IgD-negative memory B cell (primary cell): Measurements from ENCODE around the gene DUSP11. TPM values are rescaled to one million over a fixed set of nuclear protein-coding genes. Genes with fewer than 3 reads are reported as not detected.
"Not testable (repeated sequence)": the region's sequence is repeated elsewhere in the genome, so short reads cannot be mapped to it uniquely, and the experiment has no call there.

Experiments used
- H3K27ac Mint-ChIP-seq, 3 donors: one replicate each; pipeline ENCODE4 v1.8.0; 2020 to 2022; ENCODE audit warnings: mild to moderate bottlenecking in 3 of 3, mixed read lengths in 3 of 3, moderate library complexity in 1 of 3
- H3K27me3 Mint-ChIP-seq: one replicate; pipeline ENCODE4 v1.8.0; 2021; ENCODE audit warnings: mixed read lengths
- H3K36me3 Mint-ChIP-seq: one replicate; pipeline ENCODE4 v1.8.0; 2020; ENCODE audit warnings: mild to moderate bottlenecking, mixed read lengths
- H3K4me1 Mint-ChIP-seq, 3 donors: one replicate each; pipeline ENCODE4 v1.8.0; 2020 to 2022; ENCODE audit warnings: mixed read lengths in 3 of 3, mild to moderate bottlenecking in 1 of 3
- H3K4me3 Mint-ChIP-seq, 4 donors: one replicate each; pipeline ENCODE4 v1.8.0; 2020 to 2022; ENCODE audit warnings: mild to moderate bottlenecking in 4 of 4, mixed read lengths in 4 of 4, moderate library complexity in 3 of 4
- H3K9me3 Mint-ChIP-seq, 3 donors: one replicate each; pipeline ENCODE4 v1.8.0; 2020 to 2021; ENCODE audit warnings: mixed read lengths in 3 of 3, mild to moderate bottlenecking in 1 of 3
- polyA plus RNA-seq: library from polyadenylated mRNA; unstranded; fragments of 300-500 nt; fragmentation: Illumina TruSeq; gene quantifications from one replicate; pipeline ENCODE4 v1.2.3, GENCODE V29; 2021

The DUSP11 gene
- polyA plus RNA-seq, 1 donor from 2014 or later: 47.3 TPM

- H3K36me3 Mint-ChIP-seq: peaks cover 26% of the 10 kb centered on the region
- H3K27me3 Mint-ChIP-seq: no peaks in the 10 kb centered on the region
- peaks cover 0 to 4% (median 0%) of the 10 kb centered on the region in 3 donors for H3K9me3 Mint-ChIP-seq
- H3K27ac Mint-ChIP-seq: no peak overlapping the region
- no peak overlapping the region for H3K4me3 Mint-ChIP-seq
- H3K4me1 Mint-ChIP-seq: no peaks in the 10 kb centered on the region
Measured at GRCh38 chr2:73749314-73749713, 30.6 kb downstream of the DUSP11 start.

- no peak overlapping the region for H3K4me3 Mint-ChIP-seq
Measured at GRCh38 chr2:73746877-73747208, 33.1 kb downstream of the DUSP11 start.

DNA sequence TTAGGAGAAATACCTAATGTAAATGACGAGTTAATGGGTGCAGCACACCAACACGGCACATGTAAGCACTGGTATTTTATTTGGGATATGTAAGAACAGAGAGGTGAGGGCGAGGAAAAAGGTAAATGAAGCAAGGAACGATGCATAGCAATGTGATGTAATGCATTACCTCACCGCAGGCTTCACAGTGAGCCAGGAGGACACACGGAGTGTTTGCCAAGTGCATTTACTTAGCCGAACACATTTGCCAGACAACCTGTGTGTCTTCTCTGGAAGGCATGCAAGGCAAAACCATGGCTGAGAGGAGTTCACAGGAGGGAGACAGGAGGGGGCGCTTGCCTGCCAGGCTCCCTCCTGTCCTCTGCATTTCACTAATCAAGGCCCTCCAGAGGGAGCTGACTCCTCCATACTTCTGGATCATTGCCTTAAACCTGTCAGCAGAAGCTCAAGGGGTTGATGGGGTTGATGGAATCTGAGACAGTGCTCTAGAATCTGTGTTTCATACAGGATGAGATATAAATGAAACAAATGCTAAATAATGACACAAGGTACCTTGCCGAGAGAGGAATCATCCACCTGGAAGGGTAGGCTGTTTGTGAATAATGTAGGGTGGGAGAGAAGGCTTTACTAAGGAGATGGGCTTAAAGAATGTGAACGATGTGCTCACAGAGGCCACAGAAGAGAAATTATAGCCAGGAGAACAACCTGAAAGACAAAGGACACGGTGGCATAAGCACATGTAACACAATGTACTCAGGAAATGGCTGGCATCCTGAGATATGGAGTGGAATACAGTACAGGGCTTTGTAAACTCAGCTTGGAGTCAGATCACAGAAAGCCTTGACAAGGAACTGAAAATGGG is 33.7 kb downstream of the DUSP11 start:
- no peaks in the 10 kb centered on the region for H3K27me3 Mint-ChIP-seq
- H3K36me3 Mint-ChIP-seq: peaks cover 20% of the 10 kb centered on the region
- H3K9me3 Mint-ChIP-seq: peaks cover 0 to 4% (median 0%) of the 10 kb centered on the region in 3 donors
- peak overlapping the region in 1 of 4 donors; percentile 30 for H3K4me3 Mint-ChIP-seq
- H3K4me1 Mint-ChIP-seq: no peaks in the 10 kb centered on the region
- peak overlapping the region in 2 of 3 donors; percentile 41 to 81 for H3K27ac Mint-ChIP-seq

More at GRCh38 chr2:73746877-73747208, 33.1 kb downstream of the DUSP11 start:
- Mint-ChIP-seq H3K27ac (peak overlapping the region in 1 of 3 donors; percentile 41), H3K9me3 (peaks cover 0 to 2% (median 0%) of the 10 kb centered on the region in 3 donors), H3K36me3 (peaks cover 20% of the 10 kb centered on the region), H3K27me3 (no peaks in the 10 kb centered on the region), H3K4me1 (no peaks in the 10 kb centered on the region)

DNA sequence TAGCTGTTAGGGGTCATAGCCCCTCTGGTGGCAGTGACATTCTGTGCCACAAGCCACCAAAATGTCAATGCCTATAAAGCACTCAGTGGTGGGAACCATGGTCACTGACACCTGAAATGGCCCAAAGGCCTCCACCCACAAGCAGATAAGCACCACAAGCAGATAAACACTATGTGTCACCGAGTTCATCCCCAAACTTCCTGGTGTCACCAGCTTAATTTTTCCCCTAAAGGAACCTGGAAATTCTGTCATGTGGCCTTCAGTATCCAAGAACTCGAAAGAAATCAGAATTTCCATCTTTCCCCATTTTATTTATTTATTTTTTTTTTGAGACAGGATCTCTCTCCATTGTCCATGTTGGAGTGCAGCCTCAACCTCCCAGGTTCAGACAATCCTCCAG is 39.1 kb downstream of the DUSP11 start:
- peaks cover 11 to 16% (median 12%) of the 10 kb centered on the region in 3 donors for H3K4me1 Mint-ChIP-seq
- H3K36me3 Mint-ChIP-seq: peaks cover 12% of the 10 kb centered on the region
- no peaks in the 10 kb centered on the region for H3K27me3 Mint-ChIP-seq
- peak overlapping the region in 1 of 3 donors; percentile 25 for H3K27ac Mint-ChIP-seq
- no peak overlapping the region for H3K4me3 Mint-ChIP-seq
- peaks cover 4 to 7% (median 5%) of the 10 kb centered on the region in 3 donors for H3K9me3 Mint-ChIP-seq

DNA sequence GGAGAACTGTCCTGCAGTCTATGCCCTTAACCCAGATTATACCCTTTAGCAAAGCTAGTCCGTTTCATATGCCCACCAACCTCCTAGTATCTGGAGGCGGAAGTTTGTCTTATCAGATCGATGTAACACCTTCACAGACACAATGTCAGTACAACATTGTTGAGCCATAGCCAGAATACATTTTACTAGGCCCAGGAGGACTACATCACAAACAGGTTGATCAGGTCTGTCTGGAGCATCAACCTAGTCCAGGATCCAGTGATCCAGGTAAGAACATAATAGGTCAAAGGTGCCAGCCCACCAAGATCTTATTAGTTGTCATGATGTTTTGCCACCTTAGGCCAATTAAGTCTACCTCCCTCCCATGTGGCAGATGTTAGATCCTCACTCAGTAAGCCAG is 40.8 kb downstream of the DUSP11 start:
- Mint-ChIP-seq H3K4me1 (peaks cover 11 to 17% (median 12%) of the 10 kb centered on the region in 3 donors), H3K27me3 (no peaks in the 10 kb centered on the region), H3K9me3 (peaks cover 4 to 7% (median 5%) of the 10 kb centered on the region in 3 donors), H3K4me3 (peak overlapping the region in 2 of 4 donors; percentile 38 to 52), H3K27ac (no peak overlapping the region), H3K36me3 (peaks cover 6% of the 10 kb centered on the region)

DNA sequence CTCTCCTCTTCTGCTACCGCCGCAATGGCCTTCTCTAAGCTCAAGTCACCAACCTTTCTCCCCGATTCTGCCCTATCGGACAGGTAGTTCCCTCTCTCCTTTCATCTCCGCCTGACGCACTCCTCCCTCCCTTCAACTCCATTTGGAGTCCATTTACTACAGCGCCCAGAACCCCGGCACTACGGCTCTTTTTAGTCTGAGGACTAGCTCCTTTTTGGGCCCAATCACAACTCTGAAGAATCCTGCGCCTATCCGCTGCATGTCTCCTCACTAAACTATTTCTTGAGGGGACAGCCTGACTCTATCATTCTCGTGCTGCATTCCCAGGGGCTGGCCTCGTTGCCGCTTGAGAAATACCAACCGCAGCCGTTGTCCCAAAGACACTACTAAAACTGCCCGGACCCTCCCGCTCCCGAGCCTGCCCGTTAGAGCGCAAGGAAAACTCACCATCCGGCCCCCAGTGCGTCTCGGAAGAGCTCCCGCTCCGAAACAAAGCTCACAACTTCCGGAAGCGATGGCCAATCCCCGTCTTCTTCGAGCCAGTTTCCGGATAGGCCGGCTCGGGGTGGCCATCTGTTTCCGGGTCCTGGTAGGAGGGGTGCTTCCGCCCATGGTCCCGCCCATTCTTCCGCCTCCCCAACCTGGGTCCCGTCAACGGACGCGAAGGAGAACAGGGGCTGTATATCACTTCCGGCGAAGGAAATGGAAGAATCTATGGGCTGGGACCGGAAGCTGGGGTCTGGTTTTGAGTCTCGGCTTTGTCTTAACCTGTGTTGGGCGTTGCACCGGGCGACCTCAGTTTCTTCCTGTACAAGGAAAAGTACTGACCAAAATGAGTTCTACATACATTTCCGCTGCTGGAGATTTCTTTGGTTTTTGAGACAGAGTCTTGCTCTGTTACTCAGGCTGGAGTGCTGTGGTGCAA is 42.8 kb downstream of the DUSP11 start, which contains the start of gene TPRKB:
TPRKB (minus strand) TSS at position 491 of the 925 bp plus-strand sequence. CDS start 2,776 bp downstream, outside the sequence.
- Mint-ChIP-seq H3K27ac (peak within 1 kb of the TSS; percentile 89 to 99 (median 93)), H3K4me1 (peaks cover 11 to 19% (median 12%) of the 10 kb centered on the region in 3 donors)

DNA sequence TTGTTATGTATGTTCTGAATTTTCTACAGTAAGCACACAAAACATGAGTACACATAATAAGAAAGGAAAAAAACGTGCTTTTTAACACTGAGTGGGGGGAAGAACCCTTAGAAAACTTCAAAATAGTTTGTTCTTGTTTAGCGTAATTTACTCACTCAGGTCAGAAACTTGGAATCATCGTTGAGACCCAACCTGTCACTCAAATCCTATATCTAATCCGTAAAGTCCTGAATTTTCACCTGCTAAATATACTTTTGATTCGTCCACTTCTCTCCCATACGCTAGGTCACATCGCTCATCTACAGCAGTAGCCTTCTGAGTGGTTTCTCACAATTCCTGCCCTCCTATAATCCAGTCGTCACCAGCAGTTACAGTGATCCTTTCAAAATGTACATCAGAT is 43.5 kb downstream of the DUSP11 start:
- Mint-ChIP-seq H3K9me3 (peaks cover 2 to 7% (median 5%) of the 10 kb centered on the region in 3 donors), H3K36me3 (peaks cover 8% of the 10 kb centered on the region), H3K27me3 (no peaks in the 10 kb centered on the region), H3K4me1 (peaks cover 11 to 19% (median 12%) of the 10 kb centered on the region in 3 donors), H3K4me3 (peak overlapping the region; percentile 90 to 99 (median 98)), H3K27ac (peak overlapping the region; percentile 89 to 99 (median 93))

More for the DNA sequence above, 42.8 kb downstream of the DUSP11 start, which contains the start of gene TPRKB:
- Mint-ChIP-seq H3K4me3 (peak within 1 kb of the TSS; percentile 90 to 99 (median 98)), H3K27me3 (no peaks in the 10 kb centered on the region), H3K36me3 (peaks cover 8% of the 10 kb centered on the region), H3K9me3 (peaks cover 4 to 7% (median 5%) of the 10 kb centered on the region in 3 donors)

GRCh38 chr2:73730810-73731209 is 49.1 kb downstream of the DUSP11 start:
- Mint-ChIP-seq H3K27me3 (no peaks in the 10 kb centered on the region), H3K36me3 (peaks cover 6% of the 10 kb centered on the region), H3K27ac (no peak overlapping the region), H3K4me1 (peaks cover 0 to 3% (median 0%) of the 10 kb centered on the region in 3 donors), H3K4me3 (no peak overlapping the region), H3K9me3 (no peaks in the 10 kb centered on the region)

DNA sequence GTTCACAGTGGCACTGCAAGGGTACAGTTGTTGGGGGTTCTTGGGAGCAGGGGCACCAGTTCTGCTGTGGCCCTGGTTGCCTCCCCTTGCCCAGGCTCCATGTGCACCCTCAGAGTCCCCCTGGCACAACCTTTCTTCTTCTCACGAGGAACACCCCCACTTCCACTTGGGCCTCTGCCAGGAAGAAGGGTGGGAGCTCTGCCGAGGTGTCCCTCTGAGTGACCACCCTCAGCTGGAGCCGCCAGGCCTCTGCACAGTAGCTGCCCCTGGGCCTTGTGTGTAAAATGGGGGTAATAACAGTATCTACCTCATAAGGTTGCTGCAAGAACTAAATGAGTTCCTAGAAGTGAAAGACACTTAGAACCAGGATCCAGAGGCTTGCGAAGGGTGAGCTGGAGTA is 51.2 kb downstream of the DUSP11 start:
- H3K4me1 Mint-ChIP-seq: peaks cover 0 to 2% (median 0%) of the 10 kb centered on the region in 3 donors
- H3K36me3 Mint-ChIP-seq: peaks cover 6% of the 10 kb centered on the region
- no peak overlapping the region for H3K27ac Mint-ChIP-seq
- no peak overlapping the region for H3K4me3 Mint-ChIP-seq
- no peaks in the 10 kb centered on the region for H3K27me3 Mint-ChIP-seq
- no peaks in the 10 kb centered on the region for H3K9me3 Mint-ChIP-seq

- Mint-ChIP-seq H3K36me3 (peaks cover 7% of the 10 kb centered on the region), H3K4me3 (no peak overlapping the region), H3K4me1 (no peaks in the 10 kb centered on the region), H3K9me3 (no peaks in the 10 kb centered on the region), H3K27ac (no peak overlapping the region), H3K27me3 (no peaks in the 10 kb centered on the region)
Measured at GRCh38 chr2:73728043-73728442, 51.9 kb downstream of the DUSP11 start.

DNA sequence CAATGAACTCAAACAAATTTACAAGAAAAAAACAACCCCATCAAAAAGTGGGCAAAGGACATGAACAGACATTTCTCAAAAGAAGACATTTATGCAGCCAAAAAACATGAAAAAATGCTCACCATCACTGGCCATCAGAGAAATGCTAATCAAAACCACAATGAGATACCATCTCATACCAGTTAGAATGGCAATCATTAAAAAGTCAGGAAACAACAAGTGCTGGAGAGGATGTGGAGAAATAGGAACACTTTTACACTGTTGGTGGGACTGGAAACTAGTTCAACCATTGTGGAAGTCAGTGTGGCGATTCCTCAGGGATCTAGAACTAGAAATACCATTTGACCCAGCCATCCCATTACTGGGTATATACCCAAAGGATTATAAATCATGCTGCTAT is 53.2 kb downstream of the DUSP11 start:
- H3K9me3 Mint-ChIP-seq, H3K36me3 Mint-ChIP-seq, H3K27ac Mint-ChIP-seq, H3K4me1 Mint-ChIP-seq, H3K27me3 Mint-ChIP-seq, H3K4me3 Mint-ChIP-seq: not testable (repeated sequence)

DNA sequence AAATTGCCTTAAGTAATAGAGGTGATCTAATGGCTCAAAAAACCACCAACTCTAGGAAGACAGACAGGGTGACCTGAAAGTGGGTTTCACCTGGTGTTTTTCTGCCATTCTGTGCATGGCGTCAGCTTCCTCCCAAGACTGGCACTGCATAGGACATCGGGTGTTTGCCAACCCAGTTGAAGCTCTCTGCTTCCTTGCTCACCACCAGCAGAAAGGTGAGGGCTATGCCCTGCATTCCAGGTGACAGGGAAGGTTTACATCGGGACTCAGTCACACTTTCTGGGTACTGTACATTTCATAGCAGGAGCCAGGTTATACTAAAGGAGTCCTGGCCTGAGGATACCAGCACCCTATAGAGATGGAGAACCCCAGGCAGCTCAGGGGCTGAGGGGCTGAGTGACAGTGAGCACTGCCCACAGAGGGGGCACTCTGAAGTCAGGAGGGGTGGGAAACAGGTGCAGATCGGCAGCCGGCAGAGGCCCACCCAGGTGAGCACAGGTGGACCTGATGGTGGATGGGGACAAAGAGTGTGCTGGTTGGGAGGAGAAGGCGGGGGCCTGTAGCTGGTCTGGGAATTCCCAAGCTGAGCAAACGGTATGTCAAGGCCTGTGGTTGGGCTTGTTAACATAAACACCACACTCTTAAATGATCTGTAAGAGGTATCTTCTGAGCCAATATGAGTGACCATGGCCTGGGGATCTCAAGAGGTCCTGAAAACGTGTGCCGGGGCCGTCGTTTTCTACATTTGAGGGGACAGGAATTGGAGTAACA is 60.9 kb downstream of the DUSP11 start:
- H3K9me3 Mint-ChIP-seq: peaks cover 3 to 8% (median 6%) of the 10 kb centered on the region in 3 donors
- H3K27me3 Mint-ChIP-seq: peaks cover 6% of the 10 kb centered on the region
- no peak overlapping the region for H3K4me3 Mint-ChIP-seq
- no peak overlapping the region for H3K27ac Mint-ChIP-seq
- H3K36me3 Mint-ChIP-seq: peaks cover 5% of the 10 kb centered on the region
- H3K4me1 Mint-ChIP-seq: no peaks in the 10 kb centered on the region

DNA sequence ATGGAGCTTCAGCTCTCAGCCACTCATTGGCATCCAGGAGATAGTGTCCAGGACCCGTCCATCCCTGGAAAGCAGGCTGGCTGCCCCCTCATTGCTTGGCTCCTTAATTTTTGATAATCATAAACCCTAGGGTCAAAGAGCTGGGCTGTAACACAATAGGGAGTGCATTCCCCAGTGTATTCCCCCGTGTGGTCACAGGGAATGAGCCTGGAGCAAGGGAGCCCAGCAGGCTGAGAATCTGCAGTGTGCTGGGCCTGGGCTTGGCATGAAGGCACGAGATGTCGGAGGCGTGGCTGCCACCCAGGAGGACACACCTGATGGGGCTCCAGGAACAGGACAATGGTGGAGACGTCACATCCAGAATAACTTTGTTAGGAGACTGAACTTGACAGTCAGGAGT is 61.5 kb downstream of the DUSP11 start:
- H3K9me3 Mint-ChIP-seq: peaks cover 5 to 14% (median 12%) of the 10 kb centered on the region in 3 donors
- peaks cover 6% of the 10 kb centered on the region for H3K36me3 Mint-ChIP-seq
- H3K4me1 Mint-ChIP-seq: no peaks in the 10 kb centered on the region
- H3K27ac Mint-ChIP-seq: no peak overlapping the region
- H3K4me3 Mint-ChIP-seq: no peak overlapping the region
- peaks cover 6% of the 10 kb centered on the region for H3K27me3 Mint-ChIP-seq

GRCh38 chr2:73717695-73718094 is 62.2 kb downstream of the DUSP11 start:
- not testable (repeated sequence) for H3K27ac Mint-ChIP-seq, H3K4me1 Mint-ChIP-seq, H3K36me3 Mint-ChIP-seq, H3K27me3 Mint-ChIP-seq, H3K4me3 Mint-ChIP-seq
- H3K9me3 Mint-ChIP-seq: peaks cover 5 to 15% (median 14%) of the 10 kb centered on the region in 3 donors
